ENCODE data around the gene CUX1.

GRCh38 chr7:102317231-102318059, 500.0 kb downstream of the CUX1 start:
- TF ChIP-seq CTCF (IDR thresholded peaks at IDR 0.05) (no peak), EZH2 (IDR thresholded peaks at IDR 0.05) (no peak)

All from neural progenitor cell (in vitro differentiated cells).